GM19239 (cell line): ENCODE results near the gene DNM3.

Source experiments
- DNase-seq: peaks from one replicate; pipeline ENCODE4 v3.0.0; 2011; ENCODE audit warnings: low spot score; ENCODE audit not compliant: insufficient read length
- FAIRE-seq: peaks from 2 replicates; lab custom pipeline; 2011; peaks lifted over from hg19 to GRCh38; lab: Jason Lieb, UNC

DNM3 gene

GRCh38 chr1:171867236-171867635 lies 25.9 kb downstream of the DNM3 start:
- DNase-seq (no peak), FAIRE-seq (no peak)

GRCh38 chr1:171868217-171868803 lies 27.0 kb downstream of the DNM3 start:
- FAIRE-seq = no peak
- no peak for DNase-seq

- FAIRE-seq = no peak
- no peak for DNase-seq
Measured at GRCh38 chr1:171869097-171869496, 27.8 kb downstream of the DNM3 start.

- FAIRE-seq = no peak
- DNase-seq = no peak
Measured at GRCh38 chr1:171871848-171872247, 30.6 kb downstream of the DNM3 start.

GRCh38 chr1:171872430-171872829 lies 31.1 kb downstream of the DNM3 start:
- no peak for FAIRE-seq
- no peak for DNase-seq

- no peak for DNase-seq
- FAIRE-seq = no peak
Measured at GRCh38 chr1:171873664-171874063, 32.4 kb downstream of the DNM3 start.

- DNase-seq (no peak), FAIRE-seq (no peak)
Measured at GRCh38 chr1:171877701-171878100, 36.4 kb downstream of the DNM3 start.

- FAIRE-seq = no peak
- DNase-seq = no peak
Measured at GRCh38 chr1:171879556-171879955, 38.3 kb downstream of the DNM3 start.

- FAIRE-seq (no peak), DNase-seq (no peak)
Measured at GRCh38 chr1:171881442-171881841, 40.1 kb downstream of the DNM3 start.

GRCh38 chr1:171883849-171884248 lies 42.6 kb downstream of the DNM3 start:
- no peak for FAIRE-seq
- DNase-seq = no peak

GRCh38 chr1:171884475-171884874 lies 43.2 kb downstream of the DNM3 start:
- no peak for DNase-seq
- no peak for FAIRE-seq

- FAIRE-seq (no peak), DNase-seq (no peak)
Measured at GRCh38 chr1:171890131-171890530, 48.8 kb downstream of the DNM3 start.

GRCh38 chr1:171896936-171897703 lies 55.8 kb downstream of the DNM3 start:
- FAIRE-seq = no peak

GRCh38 chr1:171898941-171899340 lies 57.6 kb downstream of the DNM3 start:
- FAIRE-seq (no peak), DNase-seq (no peak)

More at GRCh38 chr1:171896936-171897703, 55.8 kb downstream of the DNM3 start:
- DNase-seq = no peak

- FAIRE-seq (no peak), DNase-seq (no peak)
Measured at GRCh38 chr1:171899838-171900237, 58.5 kb downstream of the DNM3 start.

- FAIRE-seq (no peak), DNase-seq (no peak)
Measured at GRCh38 chr1:171901245-171901644, 59.9 kb downstream of the DNM3 start.

- DNase-seq (no peak), FAIRE-seq (no peak)
Measured at GRCh38 chr1:171902527-171902926, 61.2 kb downstream of the DNM3 start.

- FAIRE-seq (no peak), DNase-seq (no peak)
Measured at GRCh38 chr1:171904778-171905450, 63.6 kb downstream of the DNM3 start.

GRCh38 chr1:171909711-171910110 lies 68.4 kb downstream of the DNM3 start:
- DNase-seq = no peak
- FAIRE-seq = no peak

- FAIRE-seq = no peak
- DNase-seq = no peak
Measured at GRCh38 chr1:171910786-171911185, 69.5 kb downstream of the DNM3 start.

- DNase-seq (no peak), FAIRE-seq (no peak)
Measured at GRCh38 chr1:171911506-171911905, 70.2 kb downstream of the DNM3 start.
